Stimulated activated CD8-positive, alpha-beta memory T cell treated with anti-CD3 and anti-CD28 coated beads, Interleukin-4, amount 100 ng/mL, for 1 hour (primary cell): ENCODE results near the gene ZBTB4.
"Not testable (repeated sequence)": the region's sequence is repeated elsewhere in the genome, so short reads cannot be mapped to it uniquely, and the experiment has no call there.

Experiments used
- DNase-seq, 2 donors: peaks; one replicate each; pipeline ENCODE4 v3.0.0-alpha.2; 2020; ENCODE audit warnings: low read depth in 2 of 2, low spot score in 1 of 2

Gene ZBTB4

DNA sequence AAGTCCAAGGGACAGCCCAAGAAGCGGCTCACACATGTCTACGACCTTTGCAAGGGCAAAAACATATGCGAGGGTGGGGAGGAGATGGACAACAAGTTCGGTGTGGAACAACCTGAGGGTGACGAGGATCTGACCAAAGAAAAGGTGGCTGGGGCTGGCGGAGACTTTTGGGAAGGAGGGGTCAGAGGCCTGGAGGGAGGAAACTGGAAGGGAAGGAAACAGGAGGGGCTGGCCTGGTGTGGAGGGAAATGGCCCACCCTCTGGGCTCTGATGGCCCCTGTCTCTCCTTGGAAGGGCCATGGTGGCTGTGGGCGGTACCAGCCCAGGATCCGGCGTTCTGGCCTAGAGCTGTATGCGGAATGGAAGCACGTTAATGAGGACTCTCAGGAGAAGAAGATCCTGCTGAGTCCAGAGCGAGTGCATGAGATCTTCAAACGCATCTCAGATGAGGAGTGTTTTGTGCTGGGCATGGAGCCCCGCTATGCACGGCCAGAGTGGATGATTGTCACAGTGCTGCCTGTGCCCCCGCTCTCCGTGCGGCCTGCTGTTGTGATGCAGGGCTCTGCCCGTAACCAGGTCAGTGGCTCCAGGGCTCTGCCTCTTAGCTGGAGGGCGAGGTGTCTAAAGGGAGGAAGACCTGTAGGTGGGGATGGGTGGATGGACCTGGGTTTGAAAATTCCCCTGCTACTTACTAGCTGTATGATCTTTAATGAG is 17.2 kb upstream of the ZBTB4 start:
- DNase-seq, result no peak

DNA sequence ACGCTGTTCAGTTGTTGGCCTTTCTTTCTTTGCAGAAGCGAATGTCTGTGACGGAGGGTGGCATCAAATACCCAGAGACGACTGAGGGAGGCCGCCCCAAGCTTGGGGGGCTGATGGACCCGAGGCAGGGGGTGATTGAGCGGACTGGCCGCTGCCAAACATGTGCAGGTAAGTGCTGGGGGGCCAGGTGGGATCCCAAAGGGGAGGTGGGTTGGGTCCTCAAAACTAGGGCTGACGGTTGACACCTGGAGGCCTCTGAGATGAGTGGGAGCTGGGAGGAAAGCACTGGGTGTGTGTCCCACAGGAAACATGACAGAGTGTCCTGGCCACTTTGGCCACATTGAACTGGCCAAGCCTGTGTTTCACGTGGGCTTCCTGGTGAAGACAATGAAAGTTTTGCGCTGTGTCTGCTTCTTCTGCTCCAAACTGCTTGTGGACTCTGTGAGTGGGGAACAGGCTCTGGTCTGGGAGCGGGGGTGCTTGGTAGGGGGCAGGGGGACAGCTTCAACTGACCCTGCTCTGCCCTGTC is 16.5 kb upstream of the ZBTB4 start:
- no peak for DNase-seq

DNA sequence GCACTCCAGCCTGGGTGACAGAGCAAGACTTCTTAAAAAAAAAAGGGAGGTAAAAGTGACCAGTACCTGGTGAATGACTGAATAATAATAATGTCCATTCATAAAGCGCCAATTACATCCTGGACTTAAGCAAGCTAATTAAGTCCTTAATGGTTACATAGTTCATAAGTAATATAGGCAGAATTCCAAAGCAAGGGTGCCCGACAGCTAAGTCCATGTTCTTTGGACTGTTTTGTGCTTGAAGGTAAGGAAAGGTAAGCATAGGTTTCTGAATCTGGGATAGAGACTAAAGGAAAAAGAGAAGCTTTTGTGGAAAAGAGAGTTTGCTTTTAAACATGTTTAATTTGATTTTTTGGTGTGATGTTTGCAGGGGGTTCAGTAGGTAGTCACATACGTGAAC is 14.5 kb upstream of the ZBTB4 start:
- no peak for DNase-seq

DNA sequence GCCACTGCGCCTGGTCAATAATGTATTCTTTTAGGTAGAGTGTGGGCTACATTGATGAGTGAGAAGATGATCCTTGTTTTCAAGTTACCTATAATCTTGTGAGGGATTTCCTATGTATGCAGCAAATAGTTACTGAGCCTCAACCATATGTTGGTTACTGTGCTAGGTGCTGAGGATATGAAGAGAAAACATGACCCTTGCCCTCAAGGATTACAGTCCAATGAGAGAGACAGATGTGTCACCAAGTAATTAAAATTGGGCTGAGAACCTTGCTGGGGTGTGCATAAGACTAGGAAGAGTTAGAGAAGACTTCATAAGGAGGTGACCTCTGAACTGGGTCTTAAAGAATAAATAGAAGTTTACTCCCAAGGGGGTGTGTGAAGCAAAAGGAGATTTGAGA is 12.2 kb upstream of the ZBTB4 start:
- no peak for DNase-seq

DNA sequence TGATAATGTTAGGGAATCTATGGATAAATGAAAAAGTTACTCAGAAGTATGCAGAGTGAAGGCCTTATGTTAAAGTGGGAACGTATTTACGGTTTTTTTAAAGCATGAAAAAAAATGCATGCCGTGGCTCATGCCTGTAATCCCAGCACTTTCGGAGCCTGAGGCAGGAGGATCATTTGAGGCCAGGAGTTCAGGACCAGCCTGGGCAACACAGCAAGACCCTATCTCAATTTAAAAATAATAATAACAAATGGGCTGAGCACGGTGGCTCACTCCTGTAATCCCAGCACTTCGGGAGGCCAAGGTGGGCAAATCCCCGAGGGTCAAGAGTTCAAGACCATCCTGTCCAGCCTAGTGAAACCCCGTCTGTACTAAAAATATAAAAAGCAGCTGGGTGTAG is 10.7 kb upstream of the ZBTB4 start:
- DNase-seq, result no peak

DNA sequence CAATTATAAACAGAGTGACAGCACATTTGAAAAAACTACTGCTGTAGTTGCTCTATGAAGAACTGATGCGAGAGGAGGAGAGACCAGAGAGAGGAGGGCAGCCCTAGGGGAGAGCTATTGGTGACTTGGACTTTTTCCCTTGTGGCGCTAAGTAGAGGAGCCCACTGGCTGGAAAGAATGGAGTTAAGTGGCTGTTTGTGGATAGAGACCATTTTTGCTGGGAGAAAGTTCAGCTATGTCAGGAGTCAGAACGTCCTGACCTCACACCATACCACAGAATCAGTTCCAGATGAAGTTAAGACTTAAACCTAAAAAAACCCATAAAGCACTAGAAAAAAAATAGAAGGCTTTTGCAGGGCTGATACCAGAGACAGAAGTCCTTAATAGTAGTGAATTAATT is 6.8 kb upstream of the ZBTB4 start:
- DNase-seq, result no peak

DNA sequence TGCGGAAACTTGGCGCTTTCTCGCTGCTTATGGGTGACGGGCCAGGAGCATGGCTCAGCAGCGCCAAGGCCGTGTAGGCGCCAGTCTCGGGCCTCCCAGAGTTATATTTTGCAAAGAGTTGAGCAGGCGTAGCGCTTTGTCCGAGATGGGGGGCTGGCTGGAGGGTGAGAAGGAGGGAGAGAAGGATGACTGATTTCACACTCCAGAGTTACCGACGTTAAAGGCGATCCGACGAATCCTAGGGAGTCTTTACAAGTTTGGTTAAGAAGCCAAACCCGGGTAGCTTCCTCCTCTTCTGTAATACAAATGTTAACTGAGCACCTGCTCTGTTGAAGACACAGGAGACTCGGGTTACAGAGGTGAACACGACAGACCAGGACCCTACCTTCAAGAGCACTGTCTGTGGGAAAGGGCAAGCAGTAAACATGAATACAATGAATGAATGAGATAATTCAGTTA is 5.5 kb upstream of the ZBTB4 start:
- no peak for DNase-seq

DNA sequence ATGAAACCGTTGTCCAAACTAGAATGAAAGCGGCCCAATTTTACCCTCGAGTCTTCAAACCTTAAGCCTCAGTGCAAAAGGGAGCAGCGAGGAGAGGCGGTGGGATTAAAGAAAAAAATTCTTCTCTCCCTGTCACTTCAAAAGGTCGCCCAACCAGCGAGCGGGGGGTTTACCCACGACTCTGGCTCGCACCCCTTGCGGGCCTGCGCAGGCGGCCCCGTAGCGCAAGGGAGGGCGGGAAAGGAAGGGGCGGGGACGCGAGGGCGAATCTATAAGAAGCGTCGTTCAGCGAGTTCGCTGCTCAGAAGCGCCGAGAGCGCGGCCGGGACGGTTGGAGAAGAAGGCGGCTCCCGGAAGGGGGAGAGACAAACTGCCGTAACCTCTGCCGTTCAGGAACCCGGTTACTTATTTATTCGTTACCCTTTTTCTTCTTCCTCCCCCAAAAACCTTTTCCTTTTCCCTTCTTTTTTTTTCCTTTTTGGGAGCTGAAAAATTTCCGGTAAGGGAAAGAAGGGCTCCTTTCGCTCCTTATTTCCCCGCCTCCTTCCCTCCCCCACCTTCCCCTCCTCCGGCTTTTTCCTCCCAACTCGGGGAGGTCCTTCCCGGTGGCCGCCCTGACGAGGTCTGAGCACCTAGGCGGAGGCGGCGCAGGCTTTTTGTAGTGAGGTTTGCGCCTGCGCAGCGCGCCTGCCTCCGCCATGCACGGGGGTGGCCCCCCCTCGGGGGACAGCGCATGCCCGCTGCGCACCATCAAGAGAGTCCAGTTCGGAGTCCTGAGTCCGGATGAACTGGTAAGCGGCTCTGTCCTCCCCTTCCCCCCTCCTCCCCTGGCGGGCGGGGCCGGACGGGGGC is 4.9 kb upstream of the ZBTB4 start, which contains the start of gene POLR2A:
TSS of gene POLR2A (plus strand) at position 300 of the 852 bp plus-strand sequence.
- DNase-seq, result peak; percentile 97 to 98

DNA sequence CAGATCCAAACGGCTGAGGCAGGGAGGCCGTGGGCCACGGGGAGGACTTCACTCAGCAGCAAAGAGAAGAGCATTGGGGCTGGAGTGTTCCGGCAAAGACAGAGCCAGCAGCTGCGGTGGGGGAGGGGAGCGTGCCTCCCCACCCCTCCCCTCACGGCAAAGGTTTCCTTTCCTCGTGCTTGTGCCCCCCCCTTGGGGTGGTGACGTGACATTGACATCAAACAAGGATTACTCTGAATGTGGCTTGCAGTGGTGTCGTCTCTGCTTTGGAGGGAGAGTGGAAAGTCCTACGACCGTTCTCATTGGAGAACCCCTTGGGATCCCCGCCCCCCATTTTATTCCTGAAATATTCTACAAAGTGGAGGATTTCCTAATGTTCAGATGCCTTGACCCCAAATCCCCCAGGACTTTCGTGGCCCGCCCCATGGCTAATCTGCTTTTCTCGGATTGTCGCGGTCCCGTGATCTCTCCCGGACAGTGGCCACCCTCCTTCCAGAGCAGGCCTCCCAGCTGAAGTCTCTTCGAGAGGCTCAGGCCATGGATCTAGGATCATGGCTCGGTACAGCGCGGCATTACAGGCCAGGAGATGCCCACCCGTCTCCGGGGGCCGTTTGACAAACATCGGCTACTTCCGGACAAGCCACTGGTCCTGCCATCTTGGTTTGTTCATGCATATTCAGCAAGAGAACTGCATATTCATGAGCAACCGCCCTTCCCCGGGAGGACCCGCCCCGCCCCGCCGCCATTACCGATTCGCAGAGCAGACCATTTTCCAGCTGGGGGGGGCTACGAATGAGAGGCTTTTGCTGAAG is 4.0 kb upstream of the ZBTB4 start:
- DNase-seq, result peak; percentile 87 to 93

DNA sequence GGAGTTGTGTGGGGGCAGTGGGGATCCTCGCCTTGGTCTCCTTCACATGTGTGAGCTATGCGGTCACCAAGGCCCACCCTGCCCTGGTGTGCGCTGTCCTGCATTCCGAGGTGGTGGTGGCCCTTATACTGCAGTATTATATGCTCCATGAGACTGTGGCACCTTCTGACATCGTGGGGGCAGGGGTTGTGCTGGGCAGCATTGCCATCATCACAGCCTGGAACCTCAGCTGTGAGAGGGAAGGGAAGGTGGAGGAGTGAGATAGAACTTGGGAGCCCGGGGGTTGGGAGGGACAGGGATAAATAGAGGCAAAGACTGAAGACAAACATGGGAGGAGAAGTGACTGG is 3.3 kb upstream of the ZBTB4 start:
- not testable (repeated sequence) for DNase-seq

DNA sequence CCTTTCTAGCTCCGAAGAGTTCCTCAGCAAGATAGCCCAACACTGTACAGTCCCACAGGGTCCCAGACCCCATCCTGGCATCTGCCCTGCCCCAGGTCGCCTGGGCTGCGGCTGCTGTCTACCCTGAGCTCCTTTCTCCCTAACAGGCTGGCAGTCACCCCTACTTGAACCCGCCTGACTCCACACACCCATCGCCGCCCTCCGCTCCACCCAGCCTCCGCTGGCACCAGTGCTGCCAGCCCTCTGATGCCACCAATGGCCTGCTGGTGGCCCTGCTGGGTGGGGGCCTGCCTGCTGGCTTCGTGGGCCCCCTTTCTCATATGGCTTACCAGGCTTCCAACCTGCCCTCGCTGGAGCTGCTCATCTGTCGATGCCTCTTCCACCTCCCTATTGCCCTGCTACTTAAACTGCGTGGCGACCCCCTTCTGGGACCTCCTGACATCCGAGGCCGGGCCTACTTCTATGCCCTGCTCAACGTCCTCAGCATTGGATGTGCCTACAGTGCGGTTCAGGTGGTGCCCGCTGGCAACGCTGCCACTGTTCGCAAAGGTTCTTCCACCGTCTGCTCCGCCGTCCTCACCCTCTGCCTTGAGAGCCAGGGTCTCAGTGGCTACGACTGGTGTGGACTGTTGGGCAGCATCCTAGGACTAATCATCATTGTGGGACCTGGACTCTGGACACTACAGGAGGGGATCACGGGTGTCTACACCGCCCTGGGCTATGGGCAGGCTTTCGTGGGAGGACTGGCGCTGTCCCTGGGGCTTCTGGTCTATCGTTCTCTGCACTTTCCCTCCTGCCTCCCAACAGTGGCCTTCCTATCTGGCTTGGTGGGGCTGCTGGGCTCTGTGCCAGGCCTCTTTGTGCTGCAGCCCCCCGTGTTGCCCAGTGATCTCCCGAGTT is 2.7 kb upstream of the ZBTB4 start:
- not testable (repeated sequence) for DNase-seq

DNA sequence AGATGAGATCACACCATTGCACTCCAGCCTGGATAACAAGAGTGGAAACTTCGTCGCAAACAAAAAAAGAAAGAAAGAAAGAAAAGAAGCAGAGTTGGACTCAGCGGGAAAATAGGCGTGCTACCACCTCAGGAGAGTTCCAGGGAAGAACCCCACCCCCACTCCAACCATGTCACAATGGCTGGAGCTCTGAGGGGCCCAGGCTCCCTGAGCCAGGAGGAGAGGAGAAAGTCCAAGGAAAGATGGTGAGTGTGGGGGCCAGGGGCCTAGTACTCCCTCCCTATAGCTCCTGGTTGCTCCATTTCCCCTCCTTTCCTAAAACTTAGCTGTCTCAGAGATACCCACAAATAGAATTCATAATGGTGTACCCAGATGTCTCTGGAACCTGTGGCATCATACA is 1.8 kb upstream of the ZBTB4 start, which contains the start of gene SLC35G6:
TSS of gene SLC35G6 (plus strand) at position 172 of the 400 bp plus-strand sequence. CDS start at position 243, 71 bp downstream.
- not testable (repeated sequence) for DNase-seq

DNA sequence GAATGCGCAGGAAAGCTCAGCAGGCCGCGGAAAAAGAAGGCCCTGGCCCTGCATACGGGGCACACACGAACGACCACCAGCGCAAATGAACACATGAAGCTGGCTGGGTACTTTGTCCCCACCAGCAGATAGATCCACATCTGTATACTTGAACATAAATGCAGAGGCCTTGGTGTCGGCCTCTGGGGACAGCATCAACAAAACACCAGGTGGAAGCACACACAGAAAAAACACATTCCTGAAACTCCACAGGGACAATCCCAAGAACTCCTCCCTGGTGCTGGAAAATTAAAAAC is 606 bp upstream of the ZBTB4 start:
- no peak for DNase-seq

DNA sequence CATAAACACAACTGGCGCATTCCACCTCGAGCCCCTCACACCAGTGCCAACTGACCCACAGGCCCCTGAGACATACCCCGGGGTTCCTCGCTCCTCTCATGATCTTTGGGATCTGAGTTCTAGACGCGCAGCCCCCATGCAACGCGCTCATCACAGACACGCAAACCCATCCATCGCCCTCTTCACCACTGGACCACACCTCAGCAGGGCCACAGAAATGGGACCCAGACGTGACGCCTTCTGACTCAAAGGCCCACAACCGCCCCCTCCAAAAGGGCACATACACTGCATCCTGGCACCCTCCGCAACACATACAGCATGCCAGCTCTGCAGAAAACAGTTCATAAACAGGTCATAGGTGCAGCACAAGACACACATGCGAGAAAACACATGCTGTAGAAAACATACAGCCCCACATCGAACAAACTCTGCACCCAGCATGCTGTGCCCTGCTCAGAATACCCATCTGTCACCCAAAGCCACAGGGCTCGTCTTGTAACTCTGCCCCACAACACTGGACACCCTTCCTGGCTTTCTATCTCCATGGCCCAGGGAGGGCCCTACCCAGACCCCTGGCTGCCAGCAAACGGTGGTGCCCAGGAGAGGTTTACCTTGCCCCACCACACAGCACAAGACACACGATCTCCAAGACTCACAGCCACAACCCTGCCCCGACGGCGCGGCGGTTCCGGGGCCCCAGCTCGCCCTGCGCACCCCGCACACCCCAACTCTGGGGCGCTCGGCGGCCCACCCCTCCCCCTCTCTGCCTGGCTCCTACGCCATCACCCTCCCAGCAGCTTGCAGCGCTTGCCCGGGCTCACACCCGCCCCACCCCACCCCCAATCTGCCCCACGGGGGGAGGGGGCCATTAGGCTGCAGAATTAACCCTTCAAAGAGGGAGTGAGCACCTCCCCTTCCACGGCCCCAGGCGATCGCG is 887 bp downstream of the ZBTB4 start:
- DNase-seq, result no peak

DNA sequence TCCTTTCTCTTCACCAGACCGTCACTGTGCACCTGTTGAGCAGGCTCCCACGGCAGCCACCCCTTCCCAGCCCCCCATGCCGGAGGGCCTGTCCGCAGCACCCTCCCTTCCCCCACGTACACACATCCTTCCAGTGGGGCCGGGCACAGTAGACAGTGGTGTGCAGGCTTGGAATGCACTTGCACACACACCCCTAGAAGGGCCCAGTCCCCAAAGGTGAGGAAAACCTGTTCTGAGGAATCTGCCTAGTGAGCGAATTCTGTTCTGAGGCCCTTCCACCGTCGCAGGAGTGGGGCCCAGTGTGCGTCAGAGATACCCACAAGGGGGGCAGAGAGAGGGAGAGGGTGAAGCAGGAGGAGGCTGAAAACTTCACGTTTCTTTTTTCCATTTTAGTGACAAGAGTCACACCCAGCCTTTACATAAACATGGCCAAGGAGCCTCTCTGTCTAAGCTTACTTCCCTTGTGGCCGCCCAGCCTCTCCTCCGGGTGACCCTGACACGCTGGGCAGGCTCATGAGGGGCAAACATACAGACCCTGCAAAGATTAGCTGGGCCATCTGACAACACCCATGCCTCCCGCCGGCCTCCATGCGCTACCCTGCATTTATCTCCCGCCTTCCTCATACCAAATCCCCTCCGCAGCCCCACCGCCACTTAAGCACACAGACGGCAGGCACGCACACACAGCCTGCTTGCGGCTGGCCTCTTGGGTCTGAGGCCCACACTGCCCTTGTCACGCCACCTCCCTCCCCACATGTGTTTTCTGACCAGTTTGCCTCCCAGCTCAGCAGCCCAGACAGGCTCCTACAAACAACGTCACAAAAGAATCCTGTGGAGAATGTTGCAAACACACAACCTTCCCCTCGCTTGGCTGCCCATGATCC is 1.8 kb downstream of the ZBTB4 start:
- DNase-seq, result no peak

DNA sequence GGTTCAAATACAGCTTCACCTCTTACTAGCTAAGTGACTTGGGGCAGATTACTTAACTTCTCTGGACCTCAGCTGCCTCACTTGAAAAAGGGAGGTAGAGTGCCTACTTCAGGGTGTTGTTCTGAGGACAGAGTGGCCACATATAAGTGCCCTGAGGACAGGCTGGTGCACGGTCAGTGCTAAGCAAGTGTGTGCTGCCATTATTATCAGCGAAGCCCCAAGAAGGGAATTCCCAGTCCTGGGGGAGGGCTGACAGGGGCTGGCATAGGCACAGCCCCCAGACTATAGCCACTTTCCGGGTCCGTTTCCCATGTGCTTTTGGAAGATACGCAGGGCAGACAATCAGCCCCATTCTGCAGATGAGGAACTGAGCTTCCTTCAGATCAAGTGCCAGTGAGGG is 2.5 kb downstream of the ZBTB4 start:
- no peak for DNase-seq

DNA sequence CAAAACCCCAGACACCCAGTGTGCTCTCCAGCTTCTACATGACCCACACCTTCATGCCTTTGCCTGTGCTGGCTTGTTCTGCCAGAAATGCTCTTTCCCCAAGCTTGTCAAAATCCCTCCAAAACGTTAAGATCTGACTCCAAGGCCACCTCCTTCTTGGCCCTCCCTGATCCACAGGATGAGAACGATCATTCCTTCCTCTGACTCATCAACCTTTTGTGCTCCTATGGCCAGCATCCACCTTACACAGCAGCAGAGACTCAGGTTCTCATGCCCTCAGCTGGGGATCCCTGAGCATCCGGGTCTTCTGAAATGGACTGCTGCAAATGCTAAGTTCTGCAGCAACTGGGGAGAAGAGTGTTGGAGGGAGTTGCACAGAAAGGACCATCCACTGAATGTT is 2.9 kb downstream of the ZBTB4 start:
- no peak for DNase-seq

DNA sequence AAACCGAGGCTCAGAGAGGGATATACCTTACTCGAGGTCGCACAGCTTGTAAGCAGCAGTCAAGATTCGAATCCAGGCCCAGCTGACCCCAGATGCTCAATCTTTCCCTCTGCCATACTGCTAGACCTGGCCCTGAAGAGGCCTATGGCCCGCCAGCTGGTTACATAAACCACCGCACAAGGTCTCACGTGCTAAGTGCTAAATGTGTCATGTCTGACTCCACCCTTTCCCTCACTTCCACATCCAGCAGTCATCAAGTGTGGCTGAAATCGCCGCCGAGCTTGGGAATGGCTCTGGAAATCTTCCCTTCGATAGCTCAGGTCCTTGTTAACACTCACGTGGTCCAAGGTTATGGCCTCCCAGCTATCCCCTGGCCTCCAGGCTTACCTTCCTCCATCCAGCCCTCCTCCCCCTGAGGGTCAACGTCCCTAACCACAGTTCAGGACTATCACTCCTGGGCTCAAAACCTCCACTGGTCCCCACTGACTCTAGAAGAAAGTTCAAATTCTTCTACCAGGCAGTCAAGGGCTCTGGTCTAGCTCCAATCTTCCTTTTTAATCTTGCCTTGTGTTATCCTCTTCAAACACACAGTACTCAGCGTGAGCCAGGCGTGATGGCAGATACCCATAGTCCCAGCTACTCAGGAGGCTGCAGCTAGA is 3.5 kb downstream of the ZBTB4 start:
- DNase-seq, result no peak
